Measurements from ENCODE around the gene CRACR2B. TPM values are rescaled to one million over a fixed set of nuclear protein-coding genes. Genes with fewer than 3 reads are reported as not detected.

CRACR2B gene
- total and polyA plus RNA-seq, 2 of the 8 experiments (the other 6 are each of a cell fraction or from before 2014, with no cell fraction given), result 18.2 to 26.4 TPM

DNA sequence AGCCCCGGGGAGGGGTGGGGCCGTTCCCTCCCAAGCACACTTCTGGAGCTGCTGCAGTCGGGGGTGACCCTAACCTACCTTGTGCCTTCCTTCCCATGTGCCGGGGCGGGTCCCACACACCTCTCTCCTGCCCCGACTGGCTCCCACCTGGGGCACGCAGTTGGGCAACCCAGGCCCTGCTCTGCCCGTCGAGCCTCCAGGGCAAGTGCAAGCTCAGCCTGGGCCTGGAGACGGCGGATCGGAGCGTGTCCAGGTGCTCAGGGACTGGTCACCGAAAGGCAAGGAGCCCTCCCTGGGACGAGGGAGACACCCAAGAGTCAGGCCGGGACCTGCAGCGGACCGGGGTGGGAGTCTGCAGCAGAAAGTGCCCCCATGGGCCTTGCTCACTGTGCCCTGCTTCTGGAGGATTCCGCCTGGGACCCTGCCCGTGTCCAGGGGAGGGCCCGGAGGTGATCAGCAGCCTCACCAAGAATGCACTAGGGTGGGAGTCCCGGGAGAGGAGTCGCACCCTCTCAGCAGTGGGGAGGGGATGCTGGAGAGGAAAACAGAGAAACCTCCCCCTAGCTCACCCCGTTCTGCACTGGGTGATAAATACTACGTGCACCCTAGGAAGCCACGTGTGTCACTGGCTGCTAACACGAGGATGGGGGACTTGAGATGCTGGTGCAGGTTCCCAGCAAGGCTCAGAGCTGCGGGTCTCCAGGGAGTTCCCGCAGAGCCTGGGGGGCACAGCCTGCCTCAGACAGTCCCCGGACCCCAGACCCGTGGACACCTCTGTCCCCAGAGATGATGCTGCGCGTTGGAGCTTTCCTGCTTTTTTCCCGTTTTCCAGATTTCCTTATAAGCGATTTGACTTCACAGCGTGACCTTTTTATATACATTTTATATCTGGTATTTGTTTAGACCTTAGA, 45.2 kb upstream of the CRACR2B start:
- Histone ChIP-seq H2BK12ac (ENCODE audit: low read depth, low read length) (peak overlapping the region; percentile 19; the same call in 1 of the 2 replicates), H3K56ac (replicated peaks; ENCODE audit: insufficient read length, low read depth, low read length) (no peak overlapping the region), H3K36me3 (ENCODE audit: control insufficient read depth in 2 of 4, insufficient read depth in 4 of 4, low read length in 3 of 4) (peaks cover 0 to 3% (median 0%) of the 10 kb centered on the region in 4 experiments; a peak in 2 of 8 replicates), H2BK15ac (ENCODE audit: low read length) (0 out of 2 replicates have a peak overlapping the region, but pooled peaks have one; percentile 72), H4K91ac (replicated peaks; ENCODE audit: insufficient read length, low read length) (peak overlapping the region; percentile 81), H2BK5ac (ENCODE audit: low read depth, low read length) (0 out of 2 replicates have a peak overlapping the region, but pooled peaks have one; percentile 0), H3K27ac (ENCODE audit: low read depth, low read length) (no peak overlapping the region), H2AFZ (ENCODE audit: low read length) (no peak overlapping the region), H3K14ac (ENCODE audit: insufficient read length) (no peak overlapping the region), H4K8ac (ENCODE audit: extremely low read depth, insufficient read depth, low read length) (peak overlapping the region; percentile 60), H3K4ac (replicated peaks; ENCODE audit: insufficient read length, low read depth, low read length) (no peak overlapping the region), H3K4me3 (ENCODE audit: extremely low read depth in 1 of 4, insufficient read depth in 2 of 4, low read depth in 3 of 4, low read length in 4 of 4) (0 out of 8 replicates have a peak overlapping the region, but pooled peaks of 1 of the 4 experiments have one; percentile 31), H2BK20ac (ENCODE audit: low read length) (no peak overlapping the region), H3K79me2 (ENCODE audit: control insufficient read depth in 1 of 2, insufficient read depth in 2 of 2, low read length in 2 of 2) (peaks cover 0 to 2% of the 10 kb centered on the region in 2 experiments; a peak in 1 of 4 replicates), H3K4me1 (replicated peaks in 1 of 4; ENCODE audit: control insufficient read depth in 3 of 4, insufficient read depth in 4 of 4, low read length in 3 of 4) (peaks cover 0 to 21% (median 13%) of the 10 kb centered on the region in 4 experiments; a peak in 5 of 7 replicates), H3K9me3 (ENCODE audit: insufficient read depth in 2 of 2, low read depth in 1 of 2, low read length in 1 of 2) (no peaks in the 10 kb centered on the region), H4K20me1 (replicated peaks in 1 of 2; ENCODE audit: control insufficient read depth in 1 of 2, insufficient read depth in 2 of 2, low read length in 2 of 2) (peaks cover 2 to 20% of the 10 kb centered on the region in 2 experiments), H3K79me1 (ENCODE audit: low read depth, low read length) (no peaks in the 10 kb centered on the region; the same call in 1 of the 2 replicates), H4K5ac (ENCODE audit: insufficient read length, low read depth, low read length) (peak overlapping the region; percentile 47), H3K27me3 (replicated peaks in 1 of 4; ENCODE audit: control insufficient read depth in 3 of 4, extremely low read depth in 1 of 4, insufficient read depth in 3 of 4, low read length in 3 of 4) (no peaks in the 10 kb centered on the region; a peak in 1 of 7 replicates), H3K18ac (ENCODE audit: extremely low read depth, low read length) (no peak overlapping the region; the same call in 1 of the 2 replicates), H3K23ac (ENCODE audit: insufficient read length) (no peak overlapping the region), H3K23me2 (ENCODE audit: low read depth, low read length) (peaks cover 8% of the 10 kb centered on the region; the same call in 1 of the 2 replicates), H3K4me2 (ENCODE audit: insufficient read depth in 1 of 2, low read depth in 2 of 2, low read length in 2 of 2) (peak overlapping the region; percentile 4 to 10; a peak in 1 of 4 replicates), H2AK5ac (ENCODE audit: low read depth, low read length) (no peak overlapping the region), H2BK120ac (replicated peaks; ENCODE audit: low read depth, low read length) (no peak overlapping the region), H3K9ac (replicated peaks in 1 of 4; ENCODE audit: extremely low read depth in 1 of 4, low read depth in 3 of 4, low read length in 3 of 4) (no peak overlapping the region)
- WGBS, 2 experiments (ENCODE audit: extremely low coverage in 1 of 2, insufficient coverage in 1 of 2, insufficient read length in 1 of 2, insufficient replicate concordance in 2 of 2, low coverage in 1 of 2, low lambda C conversion rate in 2 of 2, missing lambda C conversion rate in 1 of 2), result 78% methylated on average over 35 of the region's 36 CpGs; no CpG with 5 or more reads in 1 of the 2 experiments
- FAIRE-seq, result no peak
- DNase-seq (ENCODE audit: low read depth in 1 of 2, low spot score in 2 of 2), result no peak
- TF ChIP-seq RXRA (IDR thresholded peaks at IDR 0.05; ENCODE audit: insufficient read depth, low read depth, low read length) (no peak), CREB1 (IDR thresholded peaks at IDR 0.05) (no peak), TAF1 (IDR thresholded peaks at IDR 0.05; ENCODE audit: low read depth, low read length) (no peak), CBX8 (IDR thresholded peaks at IDR 0.05; ENCODE audit: borderline replicate concordance, low read depth, low read length) (no peak), SIX5 (IDR thresholded peaks at IDR 0.05; ENCODE audit: low read depth, low read length) (no peak)
- TF ChIP-seq, protein P1, sequence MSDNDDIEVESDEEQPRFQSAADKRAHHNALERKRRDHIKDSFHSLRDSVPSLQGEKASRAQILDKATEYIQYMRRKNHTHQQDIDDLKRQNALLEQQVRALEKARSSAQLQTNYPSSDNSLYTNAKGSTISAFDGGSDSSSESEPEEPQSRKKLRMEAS (IDR thresholded peaks at IDR 0.05), result peak; percentile 3; the same call in 1 of the 2 replicates
- ChIA-PET CTCF (ENCODE audit: partially characterized antibody) (interaction anchor here (0.9 to 2.9 kb wide), 10 partner anchors 9 to 110 kb away, joined by 3 to 14 read pairs (median 4); no protein-coding TSS in a partner anchor), POLR2A (ENCODE audit: partially characterized antibody) (interaction anchor here (0.6 to 35.3 kb wide), 15 partner anchors 8 to 213 kb away, joined by 3 to 636 read pairs (median 4); partner anchors contain the start of genes PIDD1, PNPLA2, RPLP2 and SLC25A22)

Measured in H1 (cell line).